PFSK-1 (cell line): ENCODE data around the gene RANBP17.

Experiments
- FOXP2 ChIP-seq: optimal IDR thresholded peaks from 2 replicates; pipeline ENCODE3; 2011; ENCODE audit warnings: borderline replicate concordance, control low read depth, inconsistent platforms; ENCODE audit not compliant: insufficient read depth; ENCODE audit errors: extremely low read length, extremely low read depth
- POLR2AphosphoS5 ChIP-seq: IDR thresholded peaks from 2 replicates; pipeline ENCODE4 v1.6.1; 2012; ENCODE audit warnings: low read depth, mild to moderate bottlenecking, control low read depth, low read length, moderate library complexity
- SIN3A ChIP-seq: IDR thresholded peaks from 2 replicates; pipeline ENCODE4 v1.6.1; 2012; ENCODE audit warnings: mild to moderate bottlenecking, low read length, moderate library complexity, borderline replicate concordance; ENCODE audit not compliant: insufficient read depth
- TAF1 ChIP-seq: IDR thresholded peaks from 2 replicates; pipeline ENCODE4 v1.6.1; 2012; ENCODE audit warnings: low read length, control low read depth, borderline replicate concordance; ENCODE audit not compliant: insufficient read depth
- TF ChIP-seq, protein P1 (sequence below), 2 experiments: IDR thresholded peaks; 2 replicates each; pipeline versions ENCODE4 v1.6.1 to v1.8.0; 2011 to 2012; ENCODE audit warnings: low read depth in 2 of 2, low read length in 2 of 2, control low read depth in 1 of 2, inconsistent platforms in 1 of 2, mild to moderate bottlenecking in 1 of 2, moderate library complexity in 1 of 2; ENCODE audit not compliant: insufficient read depth in 1 of 2

- TF ChIP-seq POLR2AphosphoS5 = no peak
- TF ChIP-seq, protein P1, sequence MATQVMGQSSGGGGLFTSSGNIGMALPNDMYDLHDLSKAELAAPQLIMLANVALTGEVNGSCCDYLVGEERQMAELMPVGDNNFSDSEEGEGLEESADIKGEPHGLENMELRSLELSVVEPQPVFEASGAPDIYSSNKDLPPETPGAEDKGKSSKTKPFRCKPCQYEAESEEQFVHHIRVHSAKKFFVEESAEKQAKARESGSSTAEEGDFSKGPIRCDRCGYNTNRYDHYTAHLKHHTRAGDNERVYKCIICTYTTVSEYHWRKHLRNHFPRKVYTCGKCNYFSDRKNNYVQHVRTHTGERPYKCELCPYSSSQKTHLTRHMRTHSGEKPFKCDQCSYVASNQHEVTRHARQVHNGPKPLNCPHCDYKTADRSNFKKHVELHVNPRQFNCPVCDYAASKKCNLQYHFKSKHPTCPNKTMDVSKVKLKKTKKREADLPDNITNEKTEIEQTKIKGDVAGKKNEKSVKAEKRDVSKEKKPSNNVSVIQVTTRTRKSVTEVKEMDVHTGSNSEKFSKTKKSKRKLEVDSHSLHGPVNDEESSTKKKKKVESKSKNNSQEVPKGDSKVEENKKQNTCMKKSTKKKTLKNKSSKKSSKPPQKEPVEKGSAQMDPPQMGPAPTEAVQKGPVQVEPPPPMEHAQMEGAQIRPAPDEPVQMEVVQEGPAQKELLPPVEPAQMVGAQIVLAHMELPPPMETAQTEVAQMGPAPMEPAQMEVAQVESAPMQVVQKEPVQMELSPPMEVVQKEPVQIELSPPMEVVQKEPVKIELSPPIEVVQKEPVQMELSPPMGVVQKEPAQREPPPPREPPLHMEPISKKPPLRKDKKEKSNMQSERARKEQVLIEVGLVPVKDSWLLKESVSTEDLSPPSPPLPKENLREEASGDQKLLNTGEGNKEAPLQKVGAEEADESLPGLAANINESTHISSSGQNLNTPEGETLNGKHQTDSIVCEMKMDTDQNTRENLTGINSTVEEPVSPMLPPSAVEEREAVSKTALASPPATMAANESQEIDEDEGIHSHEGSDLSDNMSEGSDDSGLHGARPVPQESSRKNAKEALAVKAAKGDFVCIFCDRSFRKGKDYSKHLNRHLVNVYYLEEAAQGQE (IDR thresholded peaks at IDR 0.05; ENCODE audit: insufficient read depth in 1 of 2, low read depth in 2 of 2, low read length in 2 of 2) = no peak
- no peak for TF ChIP-seq SIN3A
- TF ChIP-seq TAF1 = no peak
- TF ChIP-seq FOXP2 = no peak
Observed at GRCh38 chr5:170941788-170942187, 80.0 kb downstream of the RANBP17 start.
